HG03196 (cell line): Measurements from ENCODE around the gene ITPR3.

ENCODE experiments used
- ATAC-seq: cut with Tn5 transposase; IDR thresholded peaks from one replicate; pipeline ENCODE4 v1.9.1; 2021; ENCODE audit not compliant: unreplicated experiment

Gene ITPR3

GRCh38 chr6:33695451-33695887, 74.3 kb downstream of the ITPR3 start:
- ATAC-seq = no peak

- ATAC-seq = no peak
Measured at GRCh38 chr6:33696076-33696475, 75.0 kb downstream of the ITPR3 start.

GRCh38 chr6:33696548-33697518, 75.7 kb downstream of the ITPR3 start:
- ATAC-seq = no peak

- ATAC-seq = no peak
Measured at GRCh38 chr6:33697845-33698244, 76.7 kb downstream of the ITPR3 start.

DNA sequence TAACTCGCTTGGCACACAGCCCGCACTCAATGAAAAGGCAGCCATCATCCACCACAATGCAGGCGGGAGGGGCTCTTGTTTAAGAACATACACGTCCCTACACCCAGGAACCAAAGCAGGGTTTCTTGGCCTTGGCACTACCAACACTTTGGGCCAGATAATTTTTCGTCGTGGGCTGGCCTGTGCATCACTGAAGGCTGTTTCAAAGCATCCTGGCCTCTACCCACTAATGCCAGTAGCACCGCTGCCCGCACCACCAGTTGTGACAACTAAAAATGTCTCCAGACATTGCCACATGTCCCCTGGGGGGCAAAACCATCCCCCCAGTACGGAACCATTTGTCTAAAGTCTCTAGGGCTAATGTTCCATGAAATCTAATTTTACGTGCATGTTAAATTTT, 77.4 kb downstream of the ITPR3 start:
- ATAC-seq = no peak

GRCh38 chr6:33699131-33699530, 78.0 kb downstream of the ITPR3 start:
- ATAC-seq = no peak

DNA sequence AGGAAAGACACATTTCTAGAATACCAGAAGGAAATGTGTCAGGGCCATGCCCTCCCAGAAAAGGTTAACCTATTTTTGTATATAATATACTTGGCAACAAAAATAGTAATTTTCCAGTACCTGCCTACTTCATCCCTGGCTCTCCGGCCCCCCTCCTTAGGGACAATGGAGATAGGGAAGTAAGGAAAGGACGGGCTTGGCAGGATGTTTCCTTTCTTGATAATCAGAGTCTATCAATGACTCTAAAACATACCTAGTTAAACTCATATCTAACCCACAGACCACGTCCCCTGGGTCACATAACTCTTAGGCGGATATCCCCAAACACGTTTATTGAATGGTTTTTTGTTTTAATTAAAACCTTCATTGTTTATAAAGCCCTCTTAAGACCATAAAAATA, 78.6 kb downstream of the ITPR3 start:
- no peak for ATAC-seq

DNA sequence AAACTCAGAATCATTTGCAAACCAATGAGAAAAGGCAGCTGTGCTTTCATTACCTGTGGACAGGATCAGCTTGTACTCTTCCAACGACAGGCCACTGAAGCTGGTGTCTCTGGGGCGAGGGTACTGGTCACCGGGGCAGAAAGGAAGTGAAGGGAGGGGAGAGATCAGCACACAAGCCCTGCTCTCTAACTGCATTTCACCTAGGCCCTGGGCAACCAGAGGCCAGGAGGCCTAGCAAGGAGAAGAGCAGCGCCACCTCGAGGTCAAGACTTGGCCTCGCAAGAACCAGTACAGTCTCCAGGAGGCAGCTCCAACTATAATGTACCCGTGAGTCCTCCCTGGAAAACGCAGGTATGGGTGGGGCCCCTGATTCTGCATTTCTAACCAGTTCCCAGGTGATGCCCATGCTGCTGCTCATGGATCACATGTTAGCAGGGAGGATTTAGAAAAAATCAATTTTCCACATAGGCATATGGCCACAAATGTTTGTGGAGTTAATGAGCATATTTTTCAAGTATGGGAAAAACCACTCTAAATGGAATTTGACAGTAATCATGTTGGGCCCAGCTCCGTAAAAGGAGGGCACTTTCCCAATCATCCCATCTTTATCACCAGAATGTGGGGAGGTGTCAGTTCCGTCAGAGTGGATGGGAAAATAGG, 79.4 kb downstream of the ITPR3 start:
- no peak for ATAC-seq

GRCh38 chr6:33702345-33702977, 81.3 kb downstream of the ITPR3 start:
- ATAC-seq = no peak

GRCh38 chr6:33704215-33705066, 83.3 kb downstream of the ITPR3 start:
- ATAC-seq = no peak

GRCh38 chr6:33705268-33705885, 84.3 kb downstream of the ITPR3 start:
- ATAC-seq = no peak

DNA sequence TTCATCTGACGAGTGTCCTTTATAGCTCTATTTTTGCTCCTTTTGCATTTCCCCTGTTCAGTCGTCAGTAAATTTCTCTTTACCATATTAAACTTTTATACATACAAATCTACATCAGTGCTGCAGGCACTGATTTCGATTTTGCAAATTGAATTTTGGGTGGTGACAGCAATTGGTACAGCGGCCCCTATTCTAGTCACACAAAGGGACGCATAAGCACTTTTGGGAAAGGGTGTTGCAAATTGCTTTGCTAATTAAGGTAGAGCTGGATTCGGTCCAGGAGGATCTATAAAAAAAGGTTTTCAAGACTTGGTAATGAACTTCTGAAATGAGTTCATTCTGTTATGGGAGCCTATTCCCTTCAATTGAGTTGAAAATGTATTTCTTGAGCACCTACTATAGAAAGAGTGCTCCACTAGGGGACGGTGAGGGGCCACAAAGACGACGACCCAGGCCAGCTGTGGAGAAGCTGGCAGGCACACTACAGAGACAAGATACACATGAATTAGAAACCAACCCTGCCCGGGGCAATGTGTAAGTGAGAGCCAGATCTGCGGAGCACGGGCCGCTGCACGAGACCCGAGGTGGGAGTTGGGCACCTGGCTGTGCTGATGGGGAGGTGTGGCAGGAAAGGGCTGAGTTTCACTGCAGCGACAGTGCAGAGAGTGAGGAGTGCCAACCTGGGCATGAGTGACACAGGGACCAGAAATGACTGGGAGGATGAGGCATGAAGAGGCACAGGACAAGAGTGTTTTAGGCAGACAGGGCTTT, 85.0 kb downstream of the ITPR3 start:
- ATAC-seq = no peak

- ATAC-seq = no peak
Measured at GRCh38 chr6:33707771-33708170, 86.6 kb downstream of the ITPR3 start.

DNA sequence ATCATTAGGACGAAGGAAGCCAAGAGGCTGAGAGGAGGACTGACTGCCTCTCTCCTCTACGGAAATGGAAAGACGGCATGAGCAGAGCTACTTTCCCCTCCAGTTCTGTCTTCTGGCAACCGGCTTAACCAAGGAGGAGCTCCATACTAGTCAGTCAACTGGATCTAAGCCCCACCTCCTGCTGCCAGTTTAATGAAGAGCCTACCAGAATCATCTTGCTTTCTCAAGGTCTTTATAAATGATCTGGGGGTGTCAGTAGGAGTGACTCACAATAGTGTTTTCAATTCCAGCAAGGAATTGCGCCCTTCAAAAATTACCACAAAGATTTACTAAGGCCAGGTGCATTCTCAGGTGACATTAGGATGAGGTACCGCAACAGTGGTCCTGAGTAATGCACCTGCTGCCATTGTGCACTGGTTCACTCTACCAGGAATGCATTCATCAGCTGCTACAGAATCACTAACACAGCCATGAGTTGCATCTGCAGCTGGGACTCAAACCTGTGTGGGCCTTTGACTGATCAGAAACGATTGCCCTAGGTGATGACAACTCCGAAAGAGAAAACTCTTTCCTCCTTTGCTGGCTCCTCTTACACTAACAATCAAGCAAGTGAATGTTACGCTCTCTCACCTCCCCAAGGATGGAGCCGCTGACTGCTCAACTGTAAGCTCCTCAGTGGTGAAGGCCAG, 87.5 kb downstream of the ITPR3 start:
- no peak for ATAC-seq

GRCh38 chr6:33709605-33710295, 88.6 kb downstream of the ITPR3 start:
- ATAC-seq = no peak

DNA sequence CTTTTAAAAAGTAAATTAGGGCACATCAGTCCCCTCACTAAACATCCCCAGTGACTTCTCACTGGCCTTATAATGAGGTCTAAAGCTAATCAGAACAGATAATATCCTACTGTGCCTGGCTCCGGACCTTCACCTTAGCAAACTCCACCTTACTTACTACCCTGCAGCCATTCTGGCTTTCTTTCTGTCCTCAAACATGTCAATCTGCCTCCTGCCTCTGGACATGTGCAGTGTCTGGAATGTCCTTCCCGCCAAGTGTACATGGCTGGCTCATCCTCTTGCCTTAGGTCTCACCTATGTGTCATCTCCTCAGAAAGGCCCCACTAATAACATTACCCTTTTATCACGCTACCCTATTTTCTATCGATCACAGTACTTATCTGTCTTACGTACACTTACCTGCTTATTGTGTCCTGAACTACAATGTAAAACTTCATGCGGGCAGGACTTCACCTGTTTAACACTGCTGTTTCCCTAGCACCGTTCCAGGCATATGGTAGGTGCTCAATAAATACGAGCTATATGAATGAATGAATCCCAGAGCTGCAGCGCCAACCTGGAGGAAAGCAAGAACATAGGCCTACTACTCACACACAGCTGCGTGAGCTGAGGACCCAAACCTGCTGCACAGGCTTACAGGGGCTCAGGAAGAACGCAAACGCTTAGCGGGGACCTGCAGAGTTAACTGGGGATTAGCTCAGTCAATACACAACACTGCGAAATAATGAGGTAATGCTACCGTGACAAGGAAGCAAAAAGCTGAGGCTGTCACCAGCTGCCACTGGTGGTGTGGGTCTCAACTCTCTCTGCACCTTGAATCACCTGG, 89.4 kb downstream of the ITPR3 start:
- no peak for ATAC-seq
